SK-N-SH treated with all-trans-retinoic acid at 6 μM for 48 hours (cell line): Measurements from ENCODE around the gene CRISP3.

Source experiments
- ATAC-seq: fragments of 200-7000 bp; cut with Tn5 transposase; 3 replicates; pipeline ENCODE4 v1.9.1; 2020; ENCODE audit warnings: mild to moderate bottlenecking, moderate library complexity
- ARNTL ChIP-seq: fragments of 450-650 bp; formaldehyde crosslinking; IDR thresholded peaks from 2 replicates; pipeline ENCODE4 v1.5.0; 2020; ENCODE audit warnings: low read depth, mild to moderate bottlenecking, moderate library complexity, borderline replicate concordance
- BACH2 ChIP-seq: fragments of 250-450 bp; sonication (Bioruptor Pico); IDR thresholded peaks from 2 replicates; pipeline ENCODE4 v1.9.0; 2021; ENCODE audit warnings: mild to moderate bottlenecking, borderline replicate concordance
- CREB5 ChIP-seq: fragments of 250-450 bp; sonication (Bioruptor Pico); IDR thresholded peaks from 2 replicates; pipeline ENCODE4 v1.5.1; 2020; ENCODE audit warnings: low read depth, mild to moderate bottlenecking, moderate library complexity
- CSRNP3 ChIP-seq: fragments of 250-450 bp; sonication (Bioruptor Pico); IDR thresholded peaks from 2 replicates; pipeline ENCODE4 v1.5.1; 2021; ENCODE audit warnings: mild to moderate bottlenecking, moderate library complexity
- ESRRG ChIP-seq: fragments of 250-450 bp; sonication (Bioruptor Pico); IDR thresholded peaks from 2 replicates; pipeline ENCODE4 v1.6.1; 2021; ENCODE audit warnings: mild to moderate bottlenecking
- GLIS3 ChIP-seq: fragments of 250-450 bp; sonication (Bioruptor Pico); IDR thresholded peaks from 2 replicates; pipeline ENCODE4 v1.5.0; 2020; ENCODE audit warnings: mild to moderate bottlenecking, moderate library complexity
- ISL1 ChIP-seq: fragments of 250-450 bp; sonication (Bioruptor Pico); IDR thresholded peaks from 2 replicates; pipeline ENCODE4 v2.1.2; 2022; ENCODE audit warnings: mild to moderate bottlenecking, moderate library complexity
- OSR1 ChIP-seq: fragments of 250-450 bp; sonication (Bioruptor Pico); IDR thresholded peaks from 2 replicates; pipeline ENCODE4 v1.8.0; 2022; ENCODE audit warnings: moderate library complexity, mild to moderate bottlenecking, inconsistent platforms
- PATZ1 ChIP-seq: fragments of 250-450 bp; sonication (Bioruptor Pico); IDR thresholded peaks from 2 replicates; pipeline ENCODE4 v1.8.0; 2020; ENCODE audit warnings: mild to moderate bottlenecking, moderate library complexity, borderline replicate concordance
- POU6F1 ChIP-seq: fragments of 250-450 bp; sonication (Bioruptor Pico); IDR thresholded peaks from 2 replicates; pipeline ENCODE4 v1.8.0; 2021; ENCODE audit warnings: low read depth, mild to moderate bottlenecking, moderate library complexity, borderline replicate concordance
- RARB ChIP-seq: fragments of 250-450 bp; sonication (Bioruptor Pico); IDR thresholded peaks from 2 replicates; pipeline ENCODE4 v1.8.0; 2021; ENCODE audit warnings: mild to moderate bottlenecking, moderate library complexity
- SNAI2 ChIP-seq: fragments of 250-450 bp; sonication (Bioruptor Pico); IDR thresholded peaks from 2 replicates; pipeline ENCODE4 v1.5.0; 2020; ENCODE audit warnings: mild to moderate bottlenecking, moderate library complexity
- TCF4 ChIP-seq: fragments of 250-450 bp; sonication (Bioruptor Pico); IDR thresholded peaks from 2 replicates; pipeline ENCODE4 v1.8.0; 2021; ENCODE audit warnings: mild to moderate bottlenecking, moderate library complexity, borderline replicate concordance
- TOX ChIP-seq: fragments of 250-450 bp; sonication (Bioruptor Pico); IDR thresholded peaks from 2 replicates; pipeline ENCODE4 v1.8.0; 2021; ENCODE audit warnings: mild to moderate bottlenecking, moderate library complexity, borderline replicate concordance
- TSHZ2 ChIP-seq: fragments of 250-450 bp; sonication (Bioruptor Pico); IDR thresholded peaks from 2 replicates; pipeline ENCODE4 v1.5.0; 2020; ENCODE audit warnings: mild to moderate bottlenecking, moderate library complexity
- ZC3H10 ChIP-seq: fragments of 250-450 bp; sonication (Bioruptor Pico); IDR thresholded peaks from 2 replicates; pipeline ENCODE4 v1.5.1; 2021; ENCODE audit warnings: mild to moderate bottlenecking, moderate library complexity
- ZFP3 ChIP-seq: fragments of 250-450 bp; sonication (Bioruptor Pico); IDR thresholded peaks from 2 replicates; pipeline ENCODE4 v1.5.0; 2020; ENCODE audit warnings: mild to moderate bottlenecking, moderate library complexity
- ZNF565 ChIP-seq: fragments of 450-650 bp; formaldehyde crosslinking; conservative IDR thresholded peaks from 2 replicates; pipeline ENCODE4 v1.5.0; 2020; ENCODE audit warnings: low read depth, mild to moderate bottlenecking, moderate library complexity
- ZNF70 ChIP-seq: fragments of 450-650 bp; formaldehyde crosslinking; IDR thresholded peaks from 2 replicates; pipeline ENCODE4 v1.5.0; 2020; ENCODE audit warnings: mild to moderate bottlenecking, moderate library complexity
- ZNF8 ChIP-seq: fragments of 450-650 bp; formaldehyde crosslinking; IDR thresholded peaks from 2 replicates; pipeline ENCODE4 v1.5.0; 2020; ENCODE audit warnings: mild to moderate bottlenecking, moderate library complexity

Gene CRISP3

GRCh38 chr6:49733680-49734079 lies 10.5 kb downstream of the CRISP3 start:
- ATAC-seq = no peak
- no peak for TF ChIP-seq RARB

GRCh38 chr6:49732781-49733180 lies 11.4 kb downstream of the CRISP3 start:
- TF ChIP-seq OSR1 (CRISPR knock-in tag) = no peak
- TF ChIP-seq CREB5 (CRISPR knock-in tag) = no peak
- no peak for TF ChIP-seq TOX (CRISPR knock-in tag)
- TF ChIP-seq ZNF70 (CRISPR knock-in tag) = no peak
- no peak for TF ChIP-seq POU6F1 (CRISPR knock-in tag)
- TF ChIP-seq ESRRG (CRISPR knock-in tag) = no peak
- no peak for TF ChIP-seq CSRNP3 (CRISPR knock-in tag)
- no peak for TF ChIP-seq ZFP3
- no peak for TF ChIP-seq TSHZ2 (CRISPR knock-in tag)
- no peak for TF ChIP-seq PATZ1
- ATAC-seq = no peak

GRCh38 chr6:49730251-49730650 lies 13.9 kb downstream of the CRISP3 start:
- no peak for ATAC-seq
- TF ChIP-seq TOX (CRISPR knock-in tag) = no peak
- TF ChIP-seq BACH2 (CRISPR knock-in tag) = no peak
- TF ChIP-seq ZNF8 (CRISPR knock-in tag) = no peak
- TF ChIP-seq PATZ1 = no peak
- TF ChIP-seq POU6F1 (CRISPR knock-in tag) = no peak
- no peak for TF ChIP-seq ISL1 (CRISPR knock-in tag)
- no peak for TF ChIP-seq ESRRG (CRISPR knock-in tag)
- TF ChIP-seq SNAI2 (CRISPR knock-in tag) = no peak
- no peak for TF ChIP-seq ZC3H10 (CRISPR knock-in tag)
- no peak for TF ChIP-seq ZFP3
- no peak for TF ChIP-seq OSR1 (CRISPR knock-in tag)
- no peak for TF ChIP-seq GLIS3 (CRISPR knock-in tag)
- no peak for TF ChIP-seq ARNTL (CRISPR knock-in tag)
- TF ChIP-seq TCF4 (CRISPR knock-in tag) = no peak
- no peak for TF ChIP-seq RARB
- no peak for TF ChIP-seq TSHZ2 (CRISPR knock-in tag)
- TF ChIP-seq ZNF565 (CRISPR knock-in tag) = no peak
- TF ChIP-seq CSRNP3 (CRISPR knock-in tag) = no peak
